ENCODE measurements around the gene SFT2D3. TPM values are rescaled to one million over a fixed set of nuclear protein-coding genes. Genes with fewer than 3 reads are reported as not detected.

The SFT2D3 gene
- total and polyA plus RNA-seq, 2 of the 8 experiments (the other 6 are each of a cell fraction or from before 2014, with no cell fraction given): 7.3 to 10.3 TPM

- TF ChIP-seq CHD7 (IDR thresholded peaks at IDR 0.05; ENCODE audit: insufficient replicate concordance, low read length) (no peak), E2F6 (IDR thresholded peaks at IDR 0.05) (no peak), HDAC6 (IDR thresholded peaks at IDR 0.05; ENCODE audit: low read depth, low read length) (no peak), YY1 (IDR thresholded peaks at IDR 0.05; ENCODE audit: low read depth, low read length) (no peak), JUND (IDR thresholded peaks at IDR 0.05; ENCODE audit: low read length) (no peak), POLR2A (IDR thresholded peaks at IDR 0.05; ENCODE audit: control extremely low read depth in 1 of 2, low read depth in 2 of 2, low read length in 2 of 2) (no peak)
Observed at GRCh38 chr2:127683757-127684156, 17.5 kb upstream of the SFT2D3 start (continued).

Measured in H1 (cell line).